Activated naive CD8-positive, alpha-beta T cell (primary cell): ENCODE results near the gene CDK5RAP2.
"Not testable (repeated sequence)": the region's sequence is repeated elsewhere in the genome, so short reads cannot be mapped to it uniquely, and the experiment has no call there.

Experiments
- H3K27ac Mint-ChIP-seq: one replicate; pipeline ENCODE4 v1.8.0; 2021; ENCODE audit warnings: mixed read lengths
- H3K27me3 Mint-ChIP-seq: one replicate; pipeline ENCODE4 v1.8.0; 2021; ENCODE audit warnings: mixed read lengths
- H3K36me3 Mint-ChIP-seq: one replicate; pipeline ENCODE4 v1.8.0; 2021; ENCODE audit warnings: mixed read lengths
- H3K4me1 Mint-ChIP-seq: one replicate; pipeline ENCODE4 v1.8.0; 2021; ENCODE audit warnings: low read depth, mixed read lengths
- H3K4me3 Mint-ChIP-seq: one replicate; pipeline ENCODE4 v1.8.0; 2021; ENCODE audit warnings: mild to moderate bottlenecking, mixed read lengths
- H3K9me3 Mint-ChIP-seq: one replicate; pipeline ENCODE4 v1.8.0; 2021; ENCODE audit warnings: low read depth, mixed read lengths

CDK5RAP2 gene

GRCh38 chr9:120580051-120580896 is at the start of gene CDK5RAP2:
Gene CDK5RAP2 (minus strand): TSS chr9:120580167. CDS start chr9:120579978, 189 bp downstream.
- Mint-ChIP-seq H3K27me3 (no peaks in the 10 kb centered on the region), H3K4me1 (peaks cover 59% of the 10 kb centered on the region), H3K36me3 (no peaks in the 10 kb centered on the region)

GRCh38 chr9:120628925-120629497 is 49.0 kb upstream of the CDK5RAP2 start:
- not testable (repeated sequence) for H3K36me3 Mint-ChIP-seq, H3K27ac Mint-ChIP-seq, H3K4me1 Mint-ChIP-seq, H3K9me3 Mint-ChIP-seq, H3K27me3 Mint-ChIP-seq, H3K4me3 Mint-ChIP-seq

More at GRCh38 chr9:120580051-120580896, at the start of gene CDK5RAP2:
- H3K9me3 Mint-ChIP-seq, result no peaks in the 10 kb centered on the region
- H3K27ac Mint-ChIP-seq, result peak within 1 kb of the TSS; percentile 92
- peak within 1 kb of the TSS; percentile 95 for H3K4me3 Mint-ChIP-seq

- no peak overlapping the region for H3K27ac Mint-ChIP-seq
- H3K9me3 Mint-ChIP-seq, result no peaks in the 10 kb centered on the region
- no peaks in the 10 kb centered on the region for H3K4me1 Mint-ChIP-seq
- H3K36me3 Mint-ChIP-seq, result peaks cover 3% of the 10 kb centered on the region
- no peak overlapping the region for H3K4me3 Mint-ChIP-seq
- no peaks in the 10 kb centered on the region for H3K27me3 Mint-ChIP-seq
Observed at GRCh38 chr9:120628207-120628924, 48.4 kb upstream of the CDK5RAP2 start.

GRCh38 chr9:120627073-120627472 is 47.1 kb upstream of the CDK5RAP2 start:
- Mint-ChIP-seq H3K9me3 (no peaks in the 10 kb centered on the region), H3K4me3 (no peak overlapping the region), H3K4me1 (no peaks in the 10 kb centered on the region), H3K36me3 (peaks cover 3% of the 10 kb centered on the region), H3K27me3 (no peaks in the 10 kb centered on the region), H3K27ac (no peak overlapping the region)

GRCh38 chr9:120626512-120626911 is 46.5 kb upstream of the CDK5RAP2 start:
- Mint-ChIP-seq H3K4me3 (no peak overlapping the region), H3K9me3 (no peaks in the 10 kb centered on the region)

GRCh38 chr9:120625222-120625621 is 45.3 kb upstream of the CDK5RAP2 start:
- Mint-ChIP-seq H3K36me3 (no peaks in the 10 kb centered on the region), H3K9me3 (no peaks in the 10 kb centered on the region), H3K4me3 (no peak overlapping the region), H3K27me3 (no peaks in the 10 kb centered on the region), H3K4me1 (no peaks in the 10 kb centered on the region), H3K27ac (peak overlapping the region; percentile 0)

More at GRCh38 chr9:120626512-120626911, 46.5 kb upstream of the CDK5RAP2 start:
- H3K36me3 Mint-ChIP-seq, result peaks cover 3% of the 10 kb centered on the region
- no peaks in the 10 kb centered on the region for H3K4me1 Mint-ChIP-seq
- H3K27ac Mint-ChIP-seq, result no peak overlapping the region
- no peaks in the 10 kb centered on the region for H3K27me3 Mint-ChIP-seq

GRCh38 chr9:120622790-120623189 is 42.8 kb upstream of the CDK5RAP2 start:
- no peak overlapping the region for H3K4me3 Mint-ChIP-seq
- no peaks in the 10 kb centered on the region for H3K36me3 Mint-ChIP-seq
- H3K9me3 Mint-ChIP-seq, result no peaks in the 10 kb centered on the region
- H3K27ac Mint-ChIP-seq, result no peak overlapping the region
- no peaks in the 10 kb centered on the region for H3K27me3 Mint-ChIP-seq
- H3K4me1 Mint-ChIP-seq, result peaks cover 3% of the 10 kb centered on the region

GRCh38 chr9:120621941-120622340 is 42.0 kb upstream of the CDK5RAP2 start:
- Mint-ChIP-seq H3K4me3 (no peak overlapping the region), H3K36me3 (no peaks in the 10 kb centered on the region), H3K27me3 (no peaks in the 10 kb centered on the region), H3K27ac (no peak overlapping the region), H3K4me1 (peaks cover 3% of the 10 kb centered on the region), H3K9me3 (no peaks in the 10 kb centered on the region)

- Mint-ChIP-seq H3K27ac (no peak overlapping the region), H3K27me3 (no peaks in the 10 kb centered on the region), H3K36me3 (no peaks in the 10 kb centered on the region), H3K4me1 (peaks cover 3% of the 10 kb centered on the region), H3K9me3 (no peaks in the 10 kb centered on the region), H3K4me3 (no peak overlapping the region)
Observed at GRCh38 chr9:120619751-120620655, 40.0 kb upstream of the CDK5RAP2 start.

- Mint-ChIP-seq H3K27me3 (no peaks in the 10 kb centered on the region), H3K4me3 (no peak overlapping the region), H3K27ac (no peak overlapping the region), H3K36me3 (peaks cover under 1% of the 10 kb centered on the region), H3K4me1 (peaks cover 3% of the 10 kb centered on the region), H3K9me3 (no peaks in the 10 kb centered on the region)
Observed at GRCh38 chr9:120616966-120617935, 37.3 kb upstream of the CDK5RAP2 start.

GRCh38 chr9:120612218-120612617 is 32.3 kb upstream of the CDK5RAP2 start:
- H3K36me3 Mint-ChIP-seq, result peaks cover 19% of the 10 kb centered on the region
- no peak overlapping the region for H3K4me3 Mint-ChIP-seq
- no peaks in the 10 kb centered on the region for H3K27me3 Mint-ChIP-seq
- H3K9me3 Mint-ChIP-seq, result no peaks in the 10 kb centered on the region
- no peak overlapping the region for H3K27ac Mint-ChIP-seq
- no peaks in the 10 kb centered on the region for H3K4me1 Mint-ChIP-seq

GRCh38 chr9:120611690-120612068 is 31.7 kb upstream of the CDK5RAP2 start:
- H3K9me3 Mint-ChIP-seq, result no peaks in the 10 kb centered on the region
- no peaks in the 10 kb centered on the region for H3K4me1 Mint-ChIP-seq
- peaks cover 19% of the 10 kb centered on the region for H3K36me3 Mint-ChIP-seq
- H3K27me3 Mint-ChIP-seq, result no peaks in the 10 kb centered on the region
- no peak overlapping the region for H3K27ac Mint-ChIP-seq
- H3K4me3 Mint-ChIP-seq, result no peak overlapping the region

GRCh38 chr9:120610975-120611689 is 31.2 kb upstream of the CDK5RAP2 start:
- Mint-ChIP-seq H3K9me3 (no peaks in the 10 kb centered on the region), H3K36me3 (peaks cover 19% of the 10 kb centered on the region), H3K27ac (no peak overlapping the region), H3K4me3 (no peak overlapping the region), H3K27me3 (no peaks in the 10 kb centered on the region), H3K4me1 (no peaks in the 10 kb centered on the region)
